ENCODE data around the gene TMEM236. TPM values are rescaled to one million over a fixed set of nuclear protein-coding genes. Genes with fewer than 3 reads are reported as not detected.
"Not testable (repeated sequence)": the region's sequence is repeated elsewhere in the genome, so short reads cannot be mapped to it uniquely, and the experiment has no call there.

Gene TMEM236, protein sequence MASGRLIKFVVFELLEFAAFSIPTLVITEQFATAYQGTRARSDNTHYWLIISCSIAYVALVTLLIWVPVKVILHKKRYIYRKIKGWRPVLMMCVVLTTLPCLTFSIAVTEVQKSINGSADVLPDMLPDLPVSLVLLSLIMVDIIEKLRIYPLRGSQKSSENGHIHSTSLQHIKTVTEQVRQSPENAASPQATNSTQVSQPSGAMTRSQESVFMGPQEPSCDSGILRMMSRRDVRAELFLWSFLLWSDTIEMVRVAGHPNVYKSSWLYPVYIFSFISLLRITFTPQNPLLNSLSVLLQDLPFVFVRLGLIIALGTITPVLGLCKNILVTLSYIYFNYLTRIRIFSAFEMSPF
- 0.10 and 0.12 TPM in 2 replicates for total RNA-seq (2014; rRNA removed; shearing (Covaris generic))

DNA sequence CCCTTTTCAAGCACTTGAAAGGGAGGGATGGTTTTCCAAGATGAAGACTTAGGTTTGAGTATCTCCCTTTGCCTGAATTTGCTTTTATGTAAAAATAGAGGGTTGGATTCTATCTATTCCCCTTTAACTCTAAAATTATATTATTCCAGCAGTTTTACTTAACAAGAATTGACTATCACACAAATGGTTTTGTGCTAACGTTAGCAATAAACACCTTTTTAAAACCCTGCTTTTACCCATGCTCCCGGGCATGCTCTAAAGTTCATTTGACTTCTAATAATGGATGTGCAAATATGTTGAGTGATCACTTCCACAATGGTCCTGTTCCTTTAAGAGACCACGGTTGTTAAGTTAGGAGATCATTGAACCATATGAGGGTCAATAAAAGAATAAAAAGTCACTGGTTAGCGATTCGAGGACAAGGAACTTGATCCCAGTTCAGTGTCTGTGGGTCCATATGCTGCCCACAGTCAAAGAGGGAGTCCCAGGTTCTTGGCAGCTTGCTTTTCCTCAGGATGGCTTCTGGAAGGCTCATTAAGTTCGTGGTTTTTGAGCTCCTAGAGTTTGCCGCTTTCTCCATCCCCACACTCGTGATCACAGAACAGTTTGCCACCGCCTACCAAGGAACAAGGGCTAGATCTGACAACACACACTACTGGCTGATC lies at the start of gene TMEM236:
Gene TMEM236, plus strand, starts transcription at position 421 of the 665 bp plus-strand sequence. Its CDS starts 95 bp downstream, at position 516.
- no peak for DNase-seq (ENCODE audit: low read depth)

DNA sequence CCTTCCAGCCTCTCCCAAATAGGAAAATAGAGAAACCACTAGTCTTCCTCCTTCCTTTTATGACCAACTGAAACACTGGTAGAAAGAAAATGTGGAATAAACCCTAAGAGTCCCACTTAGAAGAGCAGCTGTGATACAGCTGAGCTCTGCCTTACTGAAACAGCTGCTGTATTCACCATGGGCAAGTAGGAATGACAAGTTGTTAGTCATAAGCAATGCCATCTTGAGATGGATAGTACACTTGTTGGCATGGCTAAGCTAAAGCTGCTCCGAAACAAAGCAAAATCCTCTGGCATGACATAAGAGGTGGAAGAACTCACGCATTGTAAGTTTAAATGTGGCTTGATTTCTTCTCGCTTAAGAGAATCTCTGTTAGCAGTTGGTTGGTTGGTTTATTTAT lies 48.3 kb upstream of the TMEM236 start:
- DNase-seq (ENCODE audit: low read depth) = no peak

DNA sequence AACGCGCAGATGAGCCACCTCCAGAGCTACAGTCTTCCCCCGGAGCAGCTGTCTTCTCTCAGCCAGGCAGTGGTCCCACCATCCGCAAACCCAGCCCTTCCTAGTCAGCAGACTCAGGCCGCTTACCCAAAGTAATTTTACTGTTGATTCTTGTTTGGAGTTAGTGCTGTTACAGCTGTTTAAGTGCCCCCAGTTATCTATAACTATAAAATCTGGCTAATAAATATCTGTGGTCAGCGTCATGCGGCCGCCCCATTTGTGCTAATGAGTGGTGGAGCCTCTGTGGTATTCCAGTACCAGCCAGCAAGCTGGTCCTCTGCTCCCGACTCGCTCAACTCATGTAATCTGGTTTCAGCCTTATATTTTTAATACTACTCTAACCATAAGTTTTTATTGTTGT lies 43.2 kb upstream of the TMEM236 start:
- no peak for DNase-seq (ENCODE audit: low read depth)

DNA sequence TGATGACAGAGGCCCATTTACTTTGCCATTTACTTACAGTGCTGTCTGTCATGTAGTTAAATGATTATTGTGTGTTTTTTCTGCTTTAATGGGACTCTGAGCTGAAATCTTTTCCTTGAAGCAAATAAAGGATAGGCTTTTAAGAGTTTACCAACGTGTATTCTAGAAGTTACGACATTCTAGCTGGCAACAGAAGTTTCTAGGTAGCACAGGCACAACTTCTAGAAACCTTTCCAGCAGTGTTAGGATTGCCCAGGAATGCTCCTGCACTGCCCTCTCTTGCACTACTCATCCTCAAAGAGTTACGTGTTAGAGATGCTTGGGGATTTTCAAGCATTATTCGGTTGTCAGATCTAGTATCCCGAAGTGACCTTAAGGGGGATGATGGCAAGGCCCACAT lies 42.5 kb upstream of the TMEM236 start:
- no peak for DNase-seq (ENCODE audit: low read depth)

DNA sequence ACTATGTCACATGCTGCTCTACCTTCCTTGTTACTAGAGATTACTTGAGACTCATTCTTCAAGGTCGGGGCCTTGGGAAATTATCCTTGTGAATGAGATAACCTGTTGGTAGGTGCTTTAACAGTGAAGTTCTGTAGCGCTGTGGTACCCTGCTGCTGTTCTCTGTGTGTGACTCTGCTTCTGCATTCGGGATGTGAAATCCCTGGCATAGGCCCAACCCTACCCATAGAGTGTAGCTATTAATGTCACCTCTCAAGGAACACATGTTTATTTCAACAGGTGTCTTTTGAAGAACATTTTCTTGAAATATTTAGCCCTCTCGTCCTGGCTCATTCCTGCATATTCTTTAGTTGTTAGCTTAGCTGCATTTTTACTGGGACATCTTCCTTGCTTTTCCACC lies 41.8 kb upstream of the TMEM236 start:
- no peak for DNase-seq (ENCODE audit: low read depth)

DNA sequence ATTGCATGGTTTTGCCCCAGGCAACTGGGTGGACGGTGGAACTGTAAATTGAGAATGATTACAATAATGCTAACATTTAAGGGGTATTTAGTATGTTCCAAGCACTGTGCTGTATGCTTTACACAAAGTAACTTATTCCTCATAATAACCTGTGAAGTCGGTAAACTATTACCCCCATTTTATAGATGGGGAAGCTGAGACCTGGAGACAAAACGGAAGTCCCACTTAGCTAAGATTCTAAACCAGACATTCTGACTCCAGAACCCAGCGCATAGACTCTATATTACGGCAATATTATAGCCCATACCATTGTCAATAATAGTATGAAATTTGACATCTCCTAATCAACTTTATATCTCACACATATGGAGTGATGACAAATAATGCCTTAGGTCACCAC lies 39.9 kb upstream of the TMEM236 start:
- no peak for DNase-seq (ENCODE audit: low read depth)

DNA sequence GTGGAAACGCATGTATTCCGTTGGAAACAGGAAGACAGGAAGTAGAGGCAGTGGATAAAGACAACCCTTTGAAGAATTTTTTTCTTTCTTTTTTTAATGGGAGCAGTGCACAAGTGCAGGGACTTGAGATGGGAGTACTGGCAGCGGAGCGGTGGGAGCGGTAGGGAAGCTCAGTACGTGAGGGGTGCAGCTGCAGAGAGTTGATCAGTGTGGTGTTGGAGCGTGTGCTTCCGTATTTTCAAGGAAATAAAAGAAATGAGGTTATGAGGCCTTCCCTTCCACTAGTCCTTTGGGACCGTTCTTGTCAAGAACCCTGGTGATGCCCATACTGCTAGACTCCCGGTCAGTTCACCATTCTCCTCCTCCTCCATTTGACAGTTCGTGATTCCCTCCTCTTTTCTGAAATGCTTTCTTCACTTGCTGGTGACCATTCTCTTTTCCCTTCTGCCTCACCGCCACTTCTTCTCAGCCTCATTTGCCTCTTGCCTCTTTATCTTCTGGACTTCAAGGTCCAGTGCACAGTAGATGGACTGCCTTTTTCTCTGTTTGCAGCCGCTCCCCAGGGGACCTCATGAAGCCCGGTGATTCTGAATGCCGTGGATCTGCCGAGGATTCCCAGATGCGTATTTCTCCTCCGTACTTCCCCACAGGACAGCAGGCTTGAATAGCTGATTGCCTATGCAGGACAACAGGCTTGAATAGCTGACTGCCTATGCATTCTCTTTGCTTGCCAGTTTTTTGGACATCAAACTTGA lies 39.1 kb upstream of the TMEM236 start:
- no peak for DNase-seq (ENCODE audit: low read depth)

DNA sequence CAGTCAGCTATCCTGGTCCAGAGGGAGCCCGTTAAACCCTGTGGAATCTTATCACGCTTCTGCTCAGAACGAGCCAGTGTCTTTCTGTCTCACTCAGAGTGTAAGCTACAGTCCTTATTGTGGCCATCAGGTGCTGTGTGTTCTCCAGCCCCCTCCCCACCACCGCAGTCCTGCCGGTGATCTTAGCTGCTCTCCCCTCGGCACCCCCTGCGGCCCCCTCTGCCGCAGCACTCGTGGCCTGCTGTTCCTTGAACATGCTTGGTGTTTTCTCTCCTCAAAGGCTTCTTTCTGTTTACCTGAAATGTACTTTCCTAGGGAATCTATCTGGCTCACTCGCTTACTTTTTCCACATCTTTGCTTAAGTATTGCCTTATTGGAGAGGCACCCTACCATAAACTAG lies 38.2 kb upstream of the TMEM236 start:
- DNase-seq (ENCODE audit: low read depth) = no peak

DNA sequence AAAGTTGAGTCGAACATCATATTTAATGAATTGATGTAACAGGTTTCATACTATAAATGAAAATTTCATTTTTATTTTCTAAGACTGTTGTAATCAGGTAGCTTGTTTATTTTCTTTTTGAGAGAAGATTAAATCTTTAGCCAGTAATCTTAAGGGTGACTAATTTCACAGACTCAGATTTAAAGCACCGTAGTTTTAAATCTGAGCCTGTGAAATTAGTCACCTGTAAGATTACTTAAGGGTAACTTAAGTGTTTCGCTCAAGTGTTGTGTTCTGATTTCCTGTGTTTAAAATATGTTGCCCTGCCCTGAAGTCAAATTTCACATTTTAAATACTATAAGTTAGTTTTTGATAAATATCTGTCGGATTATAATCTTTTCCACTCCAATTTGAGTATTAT lies 35.8 kb upstream of the TMEM236 start:
- no peak for DNase-seq (ENCODE audit: low read depth)

DNA sequence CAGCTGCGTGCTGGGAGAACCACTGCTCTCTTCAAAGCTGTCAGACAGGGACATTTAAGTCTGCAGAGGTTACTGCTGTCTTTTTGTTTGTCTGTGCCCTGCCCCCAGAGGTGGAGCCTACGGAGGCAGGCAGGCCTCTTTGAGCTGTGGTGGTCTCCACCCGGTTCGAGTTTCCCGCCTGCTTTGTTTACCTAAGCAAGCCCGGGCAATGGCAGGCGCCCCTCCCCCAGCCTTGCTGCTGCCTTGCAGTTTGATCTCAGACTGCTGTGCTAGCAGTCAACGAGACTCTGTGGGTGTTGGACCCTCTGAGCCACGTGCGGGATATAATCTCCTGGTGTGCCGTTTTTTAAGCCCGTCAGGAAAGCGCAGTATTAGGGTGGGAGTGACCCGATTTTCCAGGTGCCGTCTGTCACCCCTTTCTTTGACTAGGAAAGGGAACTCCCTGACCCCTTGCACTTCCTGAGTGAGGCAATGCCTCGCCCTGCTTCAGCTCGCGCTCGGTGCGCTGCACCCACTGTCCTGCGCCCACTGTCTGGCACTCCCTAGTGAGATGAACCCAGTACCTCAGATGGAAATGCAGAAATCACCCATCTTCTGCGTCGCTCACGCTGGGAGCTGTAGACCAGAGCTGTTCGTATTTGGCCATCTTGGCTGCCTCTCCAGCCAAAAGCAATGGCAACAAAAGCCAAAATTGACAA lies 29.5 kb upstream of the TMEM236 start:
- DNase-seq (ENCODE audit: low read depth) = not testable (repeated sequence)

DNA sequence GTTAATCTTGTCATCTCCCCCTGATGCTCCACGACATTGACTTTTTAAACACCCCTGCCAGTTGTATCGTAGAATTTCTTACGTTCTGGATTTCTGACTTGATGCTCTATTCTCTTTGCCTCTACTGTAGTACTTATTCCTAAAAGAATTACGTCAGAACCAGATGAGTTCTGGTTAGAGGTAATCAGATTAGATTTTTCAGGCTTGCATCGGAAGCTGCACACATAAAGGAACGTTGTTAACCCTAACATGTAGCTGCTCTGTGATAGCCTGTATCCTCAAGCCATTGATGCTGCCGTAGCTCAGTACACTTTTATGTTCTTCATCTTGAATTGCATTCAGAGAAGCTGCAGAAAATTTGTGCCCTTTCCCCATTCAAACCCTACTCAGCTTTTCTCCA lies 26.3 kb upstream of the TMEM236 start:
- no peak for DNase-seq (ENCODE audit: low read depth)

DNA sequence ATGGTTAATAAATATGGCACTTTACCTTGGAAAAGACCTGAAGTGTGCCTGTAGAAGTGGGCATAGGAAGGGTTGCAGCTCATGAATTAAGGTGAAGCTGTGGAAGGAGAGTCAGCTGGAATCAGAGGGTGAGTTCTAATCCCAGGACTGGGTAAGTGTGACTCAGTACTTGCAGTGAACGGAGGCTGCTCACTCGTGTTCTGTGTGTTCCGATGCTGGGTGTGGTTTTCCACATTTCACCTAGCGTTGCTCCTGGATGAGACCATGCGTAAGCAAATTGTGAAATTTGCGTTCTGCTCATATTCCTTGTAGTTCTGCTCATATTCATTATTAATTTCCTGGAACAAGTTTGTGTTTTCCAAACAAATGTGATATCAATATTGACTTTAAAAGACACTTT lies 22.4 kb upstream of the TMEM236 start:
- no peak for DNase-seq (ENCODE audit: low read depth)

DNA sequence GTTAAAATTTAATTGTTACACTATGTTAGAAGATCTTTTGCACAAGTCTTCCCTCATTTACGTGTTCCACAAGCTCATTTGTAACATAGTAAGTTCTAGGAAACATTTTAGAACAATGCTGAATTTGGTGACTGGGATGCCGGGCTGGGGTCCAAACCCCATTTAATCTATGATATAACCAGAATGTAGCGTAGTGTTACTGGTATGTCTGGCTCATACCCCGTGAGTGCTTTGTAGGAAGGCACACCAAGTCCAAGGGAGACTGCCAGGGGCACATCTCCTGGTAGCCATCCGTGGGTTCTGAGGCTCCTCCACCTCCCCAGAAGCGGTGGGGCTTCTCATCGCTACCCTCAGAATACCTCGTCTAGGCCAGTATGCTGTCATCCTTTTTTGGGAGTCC lies 21.3 kb upstream of the TMEM236 start:
- no peak for DNase-seq (ENCODE audit: low read depth)

DNA sequence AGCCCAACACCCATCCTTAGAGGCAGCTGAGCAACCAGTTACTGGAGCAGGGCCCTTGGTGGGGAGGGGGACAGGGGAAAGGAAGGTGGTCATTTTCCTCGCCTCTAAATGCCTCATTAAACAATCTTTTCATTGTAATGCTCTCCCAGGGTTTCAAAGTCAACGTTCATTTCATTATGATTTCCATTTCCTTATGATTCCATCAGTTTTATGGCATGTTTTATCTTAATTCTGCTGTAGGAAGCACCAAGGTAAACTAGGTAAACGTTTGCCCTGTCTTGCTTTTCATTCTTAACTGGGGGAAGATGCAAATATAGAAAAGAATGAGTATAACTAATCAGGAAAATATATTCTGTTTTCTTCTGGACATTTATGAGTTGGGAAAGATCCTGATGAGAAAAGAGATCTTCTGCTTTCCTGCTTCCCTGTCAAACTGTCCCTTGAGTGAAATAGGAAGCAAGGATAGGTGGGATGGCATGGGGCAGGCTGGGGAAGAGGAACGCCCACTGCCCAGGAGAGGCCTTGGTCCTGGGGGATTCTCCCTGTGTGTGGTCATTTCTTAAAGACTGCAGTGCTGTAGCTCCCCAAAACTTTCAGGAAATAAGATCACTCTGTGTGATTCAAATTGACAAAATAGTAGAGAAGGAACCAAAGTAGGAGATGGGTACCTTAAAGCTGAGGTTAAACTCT lies 20.5 kb upstream of the TMEM236 start:
- DNase-seq (ENCODE audit: low read depth) = no peak

DNA sequence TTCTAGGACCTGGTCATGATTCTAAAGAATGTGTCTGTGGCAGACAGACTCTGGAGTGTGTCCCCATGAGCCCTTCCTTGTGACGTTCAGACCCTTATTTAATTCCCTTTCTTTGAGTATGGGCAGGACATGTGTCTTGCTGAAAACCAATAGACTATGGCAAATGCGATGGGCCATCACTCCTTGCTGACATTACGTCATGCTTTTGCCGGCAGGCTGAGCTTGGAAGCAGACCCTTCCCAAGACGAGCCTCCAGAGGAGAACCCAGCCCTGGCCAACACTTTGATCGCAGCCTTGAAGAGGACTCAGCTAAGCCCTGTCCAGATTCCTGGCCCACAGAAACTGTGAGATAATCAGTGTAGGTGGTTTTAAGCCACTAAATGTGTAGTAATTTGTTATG lies 18.4 kb upstream of the TMEM236 start:
- no peak for DNase-seq (ENCODE audit: low read depth)

DNA sequence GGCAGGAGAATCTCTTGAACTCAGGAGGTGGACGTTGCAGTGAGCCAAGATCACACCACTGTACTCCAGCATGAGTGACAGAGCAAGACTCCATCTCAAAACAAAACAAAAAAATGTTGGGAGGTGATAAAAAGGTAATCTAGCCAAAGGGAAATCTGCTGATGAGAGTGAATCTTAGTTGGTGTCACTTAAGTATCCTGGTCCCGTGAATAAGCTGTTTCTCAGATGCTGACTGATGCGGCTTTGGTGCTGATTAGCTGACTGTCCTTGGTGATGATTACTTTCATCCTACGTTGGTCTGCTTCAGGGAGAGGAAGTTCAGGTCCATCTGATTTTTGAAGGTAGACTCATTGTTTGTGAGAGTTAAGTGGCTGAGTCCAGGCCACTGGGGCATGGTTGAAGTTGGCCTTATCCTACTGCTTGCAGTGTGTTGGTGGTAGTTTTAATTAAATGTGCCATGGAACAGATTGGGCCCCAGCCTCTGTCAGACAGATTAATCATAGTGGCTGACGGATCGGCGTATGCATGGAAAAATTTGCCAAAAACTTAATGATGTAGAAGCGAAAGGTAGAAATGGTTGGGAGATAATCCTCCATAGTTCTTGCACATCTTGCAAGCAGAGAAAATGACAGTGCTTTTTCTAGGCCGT lies 17.4 kb upstream of the TMEM236 start:
- no peak for DNase-seq (ENCODE audit: low read depth)

DNA sequence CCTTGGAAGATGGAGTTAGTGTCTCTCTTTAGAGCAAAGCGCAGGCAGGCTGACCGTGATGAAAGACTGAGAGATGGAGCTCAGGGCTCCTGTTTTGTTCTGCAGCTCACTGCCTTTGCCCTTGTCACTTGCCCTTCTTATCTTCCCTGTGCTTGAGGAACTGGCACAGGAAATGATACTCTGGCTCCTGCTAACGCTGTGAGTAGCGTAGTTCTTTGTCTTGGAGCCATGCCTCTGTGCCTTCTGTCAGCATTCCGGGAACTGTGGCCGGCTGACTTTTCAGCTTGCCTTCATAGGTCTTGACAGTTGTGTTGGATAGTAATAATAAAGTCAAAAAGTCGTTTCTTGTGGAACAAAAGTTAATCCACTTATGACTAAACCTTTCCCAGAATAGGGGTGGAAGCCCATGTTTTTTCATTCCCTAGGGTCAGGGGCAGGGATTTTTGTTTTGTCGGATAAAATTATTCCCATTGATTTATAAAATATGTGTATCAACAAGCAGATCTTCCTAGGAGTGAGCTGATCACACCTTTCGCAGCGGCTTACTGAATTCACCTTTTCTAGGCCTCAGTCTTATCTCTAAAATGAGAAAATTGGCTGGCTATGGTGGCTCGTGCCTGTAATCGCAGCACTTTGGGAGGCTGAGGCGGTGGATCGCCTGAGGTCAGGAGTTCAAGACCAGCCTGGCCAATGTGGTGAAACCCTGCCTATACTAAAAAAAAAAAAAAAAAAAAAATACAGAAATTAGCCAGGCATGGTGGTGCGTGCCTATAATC lies 16.6 kb upstream of the TMEM236 start:
- no peak for DNase-seq (ENCODE audit: low read depth)

DNA sequence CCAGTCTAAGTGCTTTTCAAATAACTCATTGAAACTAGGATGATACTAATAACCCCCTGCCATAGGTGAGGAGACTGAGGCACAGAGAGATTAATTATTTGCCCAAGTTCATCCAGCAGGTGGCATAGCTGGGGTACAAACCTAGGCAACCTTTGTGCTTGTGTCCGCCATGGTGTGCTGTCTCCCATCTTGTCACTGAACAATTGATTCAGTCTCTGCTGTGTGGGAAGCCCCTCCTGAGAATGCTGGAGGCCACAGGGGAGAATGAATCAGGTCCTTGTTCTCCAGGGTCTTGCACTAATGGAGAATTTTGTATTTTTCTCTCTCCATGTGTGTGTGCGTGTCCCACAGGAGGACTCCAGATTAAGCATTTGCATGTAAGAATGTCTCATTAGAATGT lies 15.8 kb upstream of the TMEM236 start:
- DNase-seq (ENCODE audit: low read depth) = peak; percentile 12

DNA sequence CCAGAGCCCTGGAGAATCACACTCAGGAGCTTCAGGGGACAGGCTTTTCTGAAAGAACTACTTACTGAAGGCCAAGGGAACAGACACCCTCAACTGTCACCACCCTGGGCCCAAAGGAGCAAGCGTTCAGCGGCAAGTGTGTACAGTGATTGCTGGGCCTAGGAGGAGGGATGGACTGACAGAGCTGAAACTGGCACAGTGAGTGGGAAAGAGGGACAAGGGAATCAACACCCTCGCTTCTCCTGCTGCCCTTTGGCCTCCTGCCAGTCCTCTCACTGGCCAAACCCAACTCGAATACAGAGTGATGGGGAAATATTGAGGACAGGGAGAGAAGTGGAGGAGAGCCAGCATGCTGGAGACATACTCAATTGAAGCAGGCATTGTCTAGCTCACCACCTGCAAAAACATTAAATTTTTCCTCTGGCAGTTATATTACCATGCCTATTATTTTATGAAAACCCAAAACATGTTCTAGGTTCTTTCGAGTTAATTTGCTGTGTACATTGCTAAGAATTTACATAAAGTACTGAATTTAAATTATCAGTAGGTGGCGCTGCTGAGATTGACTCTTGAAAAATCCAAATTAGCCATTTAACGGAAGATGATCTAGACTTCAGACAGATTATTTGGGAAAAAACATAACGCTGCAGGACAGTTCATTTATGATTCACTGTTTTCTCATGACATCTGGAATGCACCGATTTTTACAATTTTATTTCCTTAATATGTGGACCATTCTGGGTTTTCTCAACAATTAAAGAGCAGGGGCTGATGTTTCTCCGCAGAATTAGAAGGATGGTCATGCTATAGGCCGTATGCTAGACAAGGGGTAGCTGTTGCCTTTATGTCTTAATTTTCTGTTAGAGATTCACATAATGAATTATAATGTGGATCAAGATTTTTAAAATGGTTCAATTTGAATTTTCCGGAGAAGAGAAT lies 14.7 kb upstream of the TMEM236 start:
- peak; percentile 49 for DNase-seq (ENCODE audit: low read depth)

Measured in RPMI7951 (cell line).